GM19463 (cell line): ENCODE measurements around the gene MPP2.
"Not testable (repeated sequence)": the region's sequence is repeated elsewhere in the genome, so short reads cannot be mapped to it uniquely, and the experiment has no call there.

Experiments used
- ATAC-seq: cut with Tn5 transposase; IDR thresholded peaks from one replicate; pipeline ENCODE4 v1.9.1; 2021; ENCODE audit warnings: mild to moderate bottlenecking, moderate library complexity; ENCODE audit not compliant: unreplicated experiment

The MPP2 gene, protein sequence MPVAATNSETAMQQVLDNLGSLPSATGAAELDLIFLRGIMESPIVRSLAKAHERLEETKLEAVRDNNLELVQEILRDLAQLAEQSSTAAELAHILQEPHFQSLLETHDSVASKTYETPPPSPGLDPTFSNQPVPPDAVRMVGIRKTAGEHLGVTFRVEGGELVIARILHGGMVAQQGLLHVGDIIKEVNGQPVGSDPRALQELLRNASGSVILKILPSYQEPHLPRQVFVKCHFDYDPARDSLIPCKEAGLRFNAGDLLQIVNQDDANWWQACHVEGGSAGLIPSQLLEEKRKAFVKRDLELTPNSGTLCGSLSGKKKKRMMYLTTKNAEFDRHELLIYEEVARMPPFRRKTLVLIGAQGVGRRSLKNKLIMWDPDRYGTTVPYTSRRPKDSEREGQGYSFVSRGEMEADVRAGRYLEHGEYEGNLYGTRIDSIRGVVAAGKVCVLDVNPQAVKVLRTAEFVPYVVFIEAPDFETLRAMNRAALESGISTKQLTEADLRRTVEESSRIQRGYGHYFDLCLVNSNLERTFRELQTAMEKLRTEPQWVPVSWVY

DNA sequence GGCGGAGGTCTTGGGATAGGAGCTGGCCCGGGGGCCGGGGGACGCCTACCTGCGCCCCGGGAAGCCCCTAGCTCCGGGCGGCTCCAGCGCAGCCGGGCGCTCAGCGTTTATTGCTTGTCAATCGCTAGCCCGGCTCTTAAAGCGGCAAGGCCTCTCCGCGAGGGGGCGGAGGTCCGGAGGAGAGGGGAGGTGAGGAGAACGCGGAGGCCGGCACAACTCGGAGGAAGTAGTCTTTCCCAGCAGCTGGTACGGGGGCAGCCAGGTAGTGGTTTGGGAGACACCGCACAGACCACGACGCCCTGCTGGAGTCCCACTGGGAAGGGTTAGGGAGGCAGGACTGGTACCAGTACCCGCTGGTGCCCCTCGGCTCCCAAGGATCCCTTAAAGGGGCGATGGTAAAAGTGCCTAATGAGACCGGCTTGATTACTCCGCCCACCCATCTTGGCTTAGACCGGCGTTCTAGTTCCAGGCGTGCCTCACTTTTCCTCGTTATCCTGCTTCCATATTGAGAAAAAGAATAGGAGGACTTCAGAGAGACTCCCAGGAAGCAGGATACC is at the start of gene MPP2:
MPP2 (minus strand) TSS at position 112 of the 557 bp plus-strand sequence. CDS start 3,076 bp downstream, outside the sequence.
- ATAC-seq, result no peak

DNA sequence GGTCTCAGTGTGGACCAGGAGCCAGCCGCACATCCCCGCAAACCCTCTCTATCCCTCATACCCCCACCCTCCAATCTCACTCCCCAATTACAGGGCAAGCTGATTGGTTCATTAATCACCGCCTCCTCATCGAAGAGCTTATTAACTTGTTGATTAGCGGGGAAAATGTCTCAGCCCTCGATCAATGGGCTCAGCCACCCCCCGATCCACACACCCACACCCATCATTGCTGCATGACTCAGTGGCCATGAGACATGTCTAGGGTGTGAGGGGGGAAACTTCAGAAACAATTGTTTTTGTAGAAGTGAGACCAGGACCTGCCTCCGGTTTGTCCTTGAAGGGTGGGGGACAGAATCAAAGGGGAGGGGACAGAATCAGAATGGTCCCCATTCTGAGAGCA is 48.9 kb upstream of the MPP2 start:
- ATAC-seq, result no peak

DNA sequence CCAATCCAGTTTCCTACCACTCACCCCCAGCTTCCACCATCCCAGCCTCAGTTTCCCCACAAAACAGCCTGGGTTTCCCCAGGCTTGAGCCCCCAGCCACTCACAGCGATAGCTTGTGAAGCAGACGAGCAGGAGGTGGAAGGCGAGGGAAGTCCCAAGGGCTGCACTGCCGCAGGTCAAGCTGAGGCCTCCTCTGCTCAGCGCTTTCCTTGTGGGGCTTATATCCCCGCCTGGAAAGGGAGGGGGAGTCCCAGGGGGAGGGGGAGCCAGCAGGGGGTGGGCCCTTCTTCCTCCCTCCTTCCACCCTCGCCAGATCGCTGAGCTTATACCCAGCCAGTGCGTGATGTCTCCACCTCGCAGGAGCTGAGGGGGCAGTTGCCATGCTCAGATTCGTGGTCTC is 46.4 kb upstream of the MPP2 start, which contains the start of gene PYY:
PYY (minus strand) TSS at position 195 of the 400 bp plus-strand sequence. CDS start 457 bp downstream, outside the sequence.
- ATAC-seq, result no peak

DNA sequence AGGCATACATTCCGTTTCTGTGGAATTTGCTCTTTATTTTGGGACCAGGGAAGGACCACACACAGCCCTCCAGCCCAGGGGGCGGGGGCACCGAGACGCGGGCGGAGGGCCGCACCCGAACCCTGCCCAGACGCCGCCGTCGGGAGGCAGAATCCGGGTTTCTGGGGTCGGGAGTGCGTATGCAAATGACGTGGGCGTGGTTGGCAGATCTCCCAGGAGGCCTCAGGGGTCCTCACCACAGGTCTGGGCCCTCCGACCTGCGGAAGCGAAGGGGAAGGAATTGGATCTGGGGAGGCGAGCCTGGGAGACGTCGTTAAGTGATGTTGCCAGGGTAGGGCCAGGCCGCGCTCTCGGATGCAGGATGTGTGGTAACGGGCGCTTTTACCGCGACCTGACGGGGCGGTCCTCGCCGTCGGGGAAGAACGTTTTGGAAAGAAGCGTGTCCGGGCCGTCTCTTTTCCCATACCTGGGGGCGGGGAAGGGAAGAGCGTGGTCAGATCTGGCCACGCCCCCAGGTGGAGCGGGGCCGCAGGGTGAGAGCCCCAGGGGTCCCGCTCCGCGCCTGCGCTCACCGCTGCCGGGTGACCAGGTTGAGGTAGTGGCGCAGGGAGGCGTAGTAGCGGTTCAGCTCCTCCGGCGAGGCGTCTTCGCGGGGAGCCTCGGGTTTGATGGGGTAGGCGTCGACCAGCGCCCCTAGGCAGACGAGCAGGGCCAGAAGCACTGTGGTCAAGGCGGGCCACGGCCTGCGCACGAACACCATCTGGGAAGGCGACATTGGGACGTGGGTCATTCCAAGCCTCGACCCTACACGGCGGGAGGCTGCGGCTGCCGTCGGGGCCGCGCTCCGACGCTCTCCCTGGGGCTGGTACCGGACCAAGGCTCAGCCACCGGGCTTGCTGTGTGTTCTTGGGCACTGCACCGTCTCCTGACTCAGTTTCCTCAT is 45.7 kb upstream of the MPP2 start:
- ATAC-seq, result no peak

DNA sequence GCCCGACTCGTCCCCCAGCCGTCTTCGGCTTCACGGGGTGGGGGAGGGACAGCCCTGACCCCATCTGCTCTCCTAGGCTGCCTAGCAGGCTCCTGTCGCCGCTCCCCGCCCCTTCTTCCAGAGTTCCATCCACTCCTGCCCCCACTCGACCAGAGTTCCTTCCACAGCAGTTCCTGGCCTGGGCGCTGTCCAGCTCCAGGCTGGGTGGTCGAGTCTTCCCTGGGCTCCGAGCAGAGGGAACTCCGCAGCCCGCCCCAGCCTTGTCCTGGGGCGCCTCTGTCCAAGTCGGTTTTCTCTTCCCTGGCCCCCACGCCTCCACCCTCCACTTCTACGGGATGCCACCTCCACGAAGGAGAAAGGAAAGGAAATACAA is 45.0 kb upstream of the MPP2 start:
- ATAC-seq, result no peak

DNA sequence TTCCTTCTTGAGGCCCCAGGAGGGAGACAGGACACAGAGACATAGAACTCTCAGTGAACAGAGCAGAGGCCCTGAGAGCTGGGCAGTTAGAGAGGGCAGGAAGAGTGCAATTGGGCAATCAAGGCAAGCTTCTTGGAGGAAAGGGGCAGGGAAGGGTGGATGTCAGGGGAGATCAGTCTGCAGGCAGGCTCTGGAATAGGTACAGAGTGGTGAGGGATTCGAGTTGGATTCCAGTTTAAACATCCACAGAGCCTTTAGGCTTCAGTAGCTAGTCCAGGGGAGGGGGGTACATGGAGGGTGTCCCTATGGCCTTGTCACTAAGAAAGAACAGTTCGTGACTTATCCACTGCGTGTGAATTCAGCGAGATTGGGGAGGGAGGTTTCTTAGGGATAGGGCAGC is 44.4 kb upstream of the MPP2 start:
- ATAC-seq, result no peak

DNA sequence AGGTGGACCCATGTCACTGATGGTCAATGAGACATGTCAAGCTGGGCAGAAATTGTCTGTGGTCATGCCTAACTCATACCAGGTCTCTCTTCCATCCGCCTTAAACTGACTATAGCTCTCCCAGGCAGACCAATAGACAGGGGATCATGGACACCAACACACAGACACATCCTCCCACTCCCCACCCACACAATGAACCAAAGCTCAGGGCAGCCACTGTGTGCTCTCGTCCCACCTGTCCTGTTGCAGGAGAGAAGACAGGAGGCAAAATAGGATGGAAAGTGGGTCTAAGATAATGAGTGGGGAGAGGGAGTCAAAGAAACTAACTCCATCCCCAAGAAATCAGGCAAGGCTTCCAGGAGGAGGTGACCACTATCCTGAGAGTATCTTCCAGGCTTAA is 43.2 kb upstream of the MPP2 start:
- no peak for ATAC-seq

DNA sequence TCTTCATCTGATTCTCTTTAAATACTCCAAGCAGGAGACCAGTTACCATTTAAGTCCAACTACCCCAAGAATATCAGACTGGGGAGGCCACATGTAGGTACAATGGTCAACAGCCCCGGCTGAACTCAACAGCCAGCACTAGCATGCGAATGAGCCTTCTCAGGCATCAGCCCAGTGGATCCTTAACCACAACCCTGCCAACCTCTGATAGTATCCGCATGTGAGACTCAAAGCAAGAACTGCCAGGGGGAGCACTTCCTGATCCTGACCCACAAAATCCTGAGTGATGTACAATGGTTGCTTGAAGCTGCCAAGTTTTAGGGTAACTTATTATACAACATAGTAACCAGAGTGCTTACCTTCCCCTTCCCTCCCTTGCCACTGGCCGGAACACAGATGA is 42.4 kb upstream of the MPP2 start:
- no peak for ATAC-seq

DNA sequence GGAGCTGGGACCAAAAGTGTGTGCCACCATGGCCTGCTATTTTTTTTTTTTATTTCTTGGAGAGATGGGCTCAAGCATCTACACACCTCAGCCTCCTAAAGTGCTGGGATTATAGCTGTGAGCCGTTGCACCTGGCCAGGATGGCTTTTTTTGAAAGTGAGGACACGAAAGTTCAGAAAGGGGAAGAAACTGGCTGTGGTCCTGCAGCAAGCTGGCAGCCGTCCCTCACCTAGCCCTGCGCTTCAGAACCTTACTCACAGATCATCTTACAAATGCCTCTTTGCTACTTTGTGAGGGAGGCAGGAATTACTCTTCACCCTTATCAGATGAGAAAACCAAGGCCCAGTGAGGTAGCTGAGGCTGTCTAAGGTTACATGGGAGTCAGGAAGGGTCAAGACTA is 39.4 kb upstream of the MPP2 start:
- no peak for ATAC-seq

DNA sequence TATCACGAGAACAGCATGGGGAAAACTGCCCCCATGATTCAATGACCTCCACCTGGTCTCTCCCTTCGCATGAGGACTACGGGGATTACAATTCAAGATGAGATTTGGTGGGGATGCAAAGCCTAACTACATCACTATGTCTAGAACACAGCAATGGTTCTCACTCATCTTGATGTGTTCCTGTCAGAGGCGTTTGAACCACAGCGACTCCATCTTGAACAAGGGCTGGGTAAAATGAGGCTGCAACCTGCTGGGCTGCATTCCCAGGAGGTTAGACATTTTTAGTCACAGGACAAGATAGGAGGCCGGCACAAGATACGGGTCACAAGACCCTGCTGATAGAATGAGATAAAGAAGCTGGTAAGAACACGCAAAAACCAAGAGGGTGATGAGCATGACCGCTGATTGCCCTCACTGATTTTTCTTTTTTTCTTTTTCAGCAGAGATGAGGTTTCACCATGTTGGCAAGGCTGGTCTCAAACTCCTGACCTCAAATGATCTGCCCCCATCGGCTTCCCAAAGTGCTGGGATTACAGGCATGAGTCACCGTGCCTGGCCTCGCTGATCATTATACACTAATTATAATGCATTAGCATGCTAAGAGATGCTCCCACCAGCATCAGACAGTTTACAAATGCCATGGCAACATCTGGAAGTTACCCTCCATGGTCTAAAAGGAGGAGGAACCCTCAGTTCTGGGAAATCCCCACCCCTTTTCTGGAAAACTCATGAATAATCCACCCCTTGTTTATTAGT is 37.9 kb upstream of the MPP2 start:
- no peak for ATAC-seq

DNA sequence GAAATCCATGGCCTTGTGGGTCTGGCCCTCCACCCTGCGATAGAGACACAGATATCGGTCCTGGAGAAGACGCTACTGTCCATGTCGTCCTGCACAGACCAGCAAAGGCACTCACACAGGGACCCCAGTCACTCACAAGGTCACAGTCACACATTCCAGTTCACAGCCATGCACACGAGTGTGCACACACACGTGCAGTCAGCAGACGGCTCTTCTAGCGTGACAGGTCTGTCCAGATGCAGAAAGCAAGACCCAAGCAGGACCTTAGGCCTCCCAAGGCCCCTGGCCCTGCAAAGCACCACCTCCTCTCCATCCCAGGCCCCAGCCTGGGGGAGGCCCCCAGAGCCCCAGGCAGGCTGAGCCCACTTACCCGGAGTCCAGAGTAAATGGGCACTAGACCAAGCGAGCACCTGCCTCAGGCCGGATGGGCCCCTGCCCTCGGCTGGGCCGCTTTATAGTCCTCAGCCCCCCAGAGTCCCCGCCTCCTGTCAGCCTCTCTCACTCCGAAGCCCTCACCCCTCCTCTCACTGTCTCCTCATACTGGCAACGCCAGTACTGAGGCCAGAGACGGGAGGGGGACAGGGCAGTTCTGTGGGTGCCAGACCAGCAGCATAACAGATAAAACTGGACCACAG is 34.8 kb upstream of the MPP2 start, which contains the start of gene PPY:
PPY (minus strand) TSS at position 426 of the 635 bp plus-strand sequence. CDS start 822 bp downstream, outside the sequence.
- ATAC-seq, result no peak

DNA sequence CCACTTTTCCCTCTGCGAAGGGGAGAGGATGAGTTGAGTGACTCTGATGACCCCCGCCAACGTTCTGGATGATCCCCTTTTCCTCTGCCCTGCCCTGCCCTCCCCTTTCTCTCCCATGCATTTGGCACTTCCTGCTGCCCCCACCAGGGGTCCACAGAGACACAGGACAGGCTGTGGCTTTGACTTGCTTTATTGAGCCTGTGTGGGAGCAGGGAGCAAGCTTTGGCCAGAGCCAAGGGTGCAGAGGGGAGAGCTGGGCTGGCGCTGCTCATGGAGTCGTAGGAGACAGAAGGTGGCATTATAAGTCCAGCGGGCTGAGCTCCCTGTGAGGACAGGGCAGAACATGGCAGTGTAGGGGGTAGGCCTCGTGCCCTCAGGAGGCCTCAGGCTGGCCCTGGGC is 33.3 kb upstream of the MPP2 start:
- no peak for ATAC-seq

DNA sequence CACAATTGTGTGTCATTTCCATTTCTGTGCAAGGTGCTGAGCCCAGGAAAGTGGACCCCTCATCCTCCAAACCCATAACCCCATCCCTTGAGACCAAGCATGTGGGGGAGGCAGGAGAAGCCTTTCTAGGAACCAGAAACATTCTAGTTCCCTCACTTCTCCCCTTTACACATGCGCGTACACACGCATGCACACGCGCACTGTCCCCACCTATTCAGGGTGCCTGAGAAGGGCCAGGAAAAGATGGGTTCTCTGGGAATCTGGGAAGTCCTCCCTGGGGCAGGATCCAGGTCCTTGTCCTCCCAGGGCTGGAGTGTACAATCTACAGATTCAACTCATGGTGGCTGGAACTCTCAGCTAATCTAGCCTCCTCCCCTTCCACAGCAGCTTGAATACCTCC is 32.5 kb upstream of the MPP2 start:
- ATAC-seq, result no peak

DNA sequence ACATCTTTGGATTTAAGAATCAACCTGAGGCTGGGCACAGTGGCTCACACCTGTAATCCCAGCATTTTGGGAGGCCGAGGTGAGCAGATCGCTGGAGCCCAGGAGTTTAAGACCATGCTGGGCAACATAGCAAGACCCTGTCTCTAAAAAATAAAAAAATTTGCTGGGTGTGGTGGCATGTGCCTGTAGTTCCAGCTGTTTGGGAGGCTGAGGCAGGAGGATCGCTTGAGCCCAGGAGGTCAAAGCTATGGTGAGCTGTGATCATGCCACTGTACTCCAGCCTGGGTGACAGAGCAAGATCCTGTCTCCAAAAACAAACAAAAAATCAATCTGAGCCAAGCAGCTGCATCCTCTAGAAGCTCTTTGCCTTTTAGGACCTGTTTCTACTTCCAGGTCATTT is 32.1 kb upstream of the MPP2 start:
- ATAC-seq, result not testable (repeated sequence)

DNA sequence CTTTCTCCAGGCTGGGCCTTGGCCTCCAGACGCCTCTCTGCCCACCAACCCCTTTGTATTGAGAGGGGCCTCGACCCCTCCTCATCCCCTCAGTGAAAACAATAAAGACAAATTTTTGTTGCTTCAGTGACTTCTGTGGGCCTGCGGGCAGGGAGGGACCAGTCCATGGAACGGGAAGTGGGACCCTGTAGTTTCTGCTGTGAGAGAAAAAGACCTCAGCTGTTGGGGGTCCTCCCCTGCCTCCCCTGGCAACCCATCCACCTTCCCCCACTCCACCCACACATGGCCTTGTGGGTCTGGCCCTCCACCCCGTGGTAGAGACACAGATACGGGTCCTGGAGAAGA is 31.5 kb upstream of the MPP2 start:
- no peak for ATAC-seq

DNA sequence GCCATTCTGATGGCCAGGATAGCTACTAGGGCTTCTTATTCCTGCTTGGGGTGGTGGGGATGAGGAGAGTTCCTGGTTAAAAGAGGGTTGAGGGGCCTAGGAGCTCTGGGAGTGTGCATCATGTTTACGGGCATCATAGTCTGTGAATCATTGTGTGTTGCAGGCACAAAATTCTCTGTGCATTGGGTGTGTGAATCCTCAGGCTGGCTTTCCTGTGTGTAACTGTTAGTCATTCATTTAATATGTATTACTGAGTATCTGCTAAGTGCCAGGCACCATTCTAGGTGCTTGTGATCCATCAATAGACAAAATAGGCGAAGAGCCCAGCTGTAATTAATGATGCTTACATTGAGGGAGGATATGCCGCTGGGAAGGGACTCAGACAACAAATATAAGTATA is 29.1 kb upstream of the MPP2 start:
- no peak for ATAC-seq

DNA sequence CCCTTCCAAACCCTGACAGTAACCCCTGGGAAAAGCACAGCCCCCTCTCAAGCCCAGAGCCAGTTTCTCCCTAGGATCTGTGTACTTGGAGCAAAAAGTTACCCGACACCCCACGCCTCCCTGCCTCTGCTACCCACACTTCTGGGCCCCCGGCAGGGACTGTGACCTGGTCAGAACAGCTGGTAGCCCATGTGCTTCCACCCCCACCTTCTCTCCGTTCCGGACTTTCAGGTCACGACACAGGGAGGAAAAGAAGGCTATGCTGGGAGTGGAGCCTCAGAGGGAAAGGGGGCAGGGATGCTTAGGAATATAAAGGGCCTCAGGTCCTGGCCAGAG is 28.6 kb upstream of the MPP2 start:
- no peak for ATAC-seq

DNA sequence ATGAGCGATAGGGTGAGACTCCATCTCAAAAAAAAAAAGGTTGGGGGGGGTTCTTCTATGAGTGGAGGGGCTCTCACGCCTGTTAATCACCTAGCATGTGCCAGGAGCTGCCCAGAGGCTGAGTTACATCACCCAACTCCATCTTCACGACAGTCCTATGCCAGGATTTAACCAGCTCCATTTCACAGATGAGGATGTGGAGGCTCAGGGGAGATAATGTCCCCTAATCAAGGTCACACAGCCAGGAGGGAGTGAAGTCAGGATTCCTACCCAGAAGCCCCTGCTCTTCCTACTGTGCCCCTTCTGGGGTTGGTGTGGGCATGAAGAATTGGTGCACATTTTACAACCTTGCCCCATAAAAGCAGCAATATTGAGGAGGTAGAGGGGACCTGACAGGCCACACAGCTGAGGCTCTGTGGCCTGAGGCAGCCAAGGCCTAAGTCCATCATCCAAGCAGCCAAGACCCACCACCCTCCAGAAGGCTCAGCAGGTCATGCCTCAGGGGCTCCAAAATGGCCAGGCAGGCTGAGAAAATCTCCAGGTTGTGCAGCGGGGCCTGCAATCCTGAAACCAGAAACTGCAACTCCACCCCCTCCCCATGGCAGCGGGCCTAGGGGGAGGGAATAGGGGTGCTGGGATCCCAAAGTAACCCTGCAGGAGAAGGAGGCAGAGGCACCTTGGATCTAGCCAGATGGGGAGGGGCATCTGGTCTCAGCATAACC is 28.0 kb upstream of the MPP2 start:
- no peak for ATAC-seq

DNA sequence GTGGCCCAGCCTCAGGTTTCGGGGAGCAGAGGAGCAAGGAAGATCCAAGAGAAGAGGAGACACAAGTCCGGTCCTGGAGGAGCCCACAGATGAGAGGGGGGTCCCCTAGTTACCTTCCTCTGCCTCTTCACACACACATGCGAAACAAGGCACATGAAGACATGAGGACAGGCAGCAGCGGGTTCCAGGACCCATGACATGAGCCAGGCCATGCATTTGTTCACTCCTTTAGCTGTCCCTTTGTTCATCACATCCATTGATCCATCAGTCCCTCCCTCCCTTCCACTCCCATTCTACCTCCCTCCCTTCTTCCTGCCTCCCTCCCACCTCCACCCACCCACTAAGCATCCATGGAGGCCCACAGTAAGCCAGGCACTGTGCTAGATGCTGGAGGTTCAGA is 25.6 kb upstream of the MPP2 start:
- ATAC-seq, result no peak

DNA sequence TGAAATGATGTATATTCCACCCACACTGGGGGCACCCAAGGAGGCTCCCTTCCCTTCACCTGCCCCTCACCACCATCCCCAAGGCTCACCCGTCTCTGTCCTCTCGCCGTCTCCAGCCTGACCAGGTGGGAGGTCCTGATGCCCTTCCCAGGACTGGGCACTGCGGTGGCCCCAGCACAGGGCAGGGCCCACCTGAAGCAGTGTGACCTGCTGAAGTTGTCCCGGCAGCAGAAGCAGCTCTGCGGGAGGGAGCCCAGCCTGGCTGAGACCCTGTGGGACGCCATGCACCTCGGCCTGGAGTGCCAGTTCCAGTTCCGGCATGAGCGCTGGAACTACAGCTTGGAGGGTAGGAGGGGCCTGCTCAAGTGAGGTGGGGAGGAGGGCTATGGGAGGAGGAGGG is 25.0 kb upstream of the MPP2 start:
- no peak for ATAC-seq
